DOHH2 (cell line): ENCODE data around the gene GPC5.

Experiments
- CTCF ChIP-seq: fragments of 200-600 bp; sonication (generic); IDR thresholded peaks from one replicate; pipeline ENCODE4 v1.5.1; 2014; ENCODE audit warnings: antibody characterized with exemption, mild to moderate bottlenecking, low read depth, low read length; ENCODE audit not compliant: poor library complexity, severe bottlenecking
- EZH2phosphoT487 ChIP-seq: fragments of 200-600 bp; sonication (generic); IDR thresholded peaks from 2 replicates; pipeline ENCODE4 v1.6.1; 2017; ENCODE audit warnings: borderline replicate concordance, mild to moderate bottlenecking, antibody characterized with exemption, low read length, moderate library complexity, mixed read lengths

- TF ChIP-seq CTCF (no peak), EZH2phosphoT487 (no peak)
Measured at GRCh38 chr13:91351980-91352379, 46.4 kb upstream of the GPC5 start.
